ENCODE measurements around the gene INO80. TPM values are rescaled to one million over a fixed set of nuclear protein-coding genes. Genes with fewer than 3 reads are reported as not detected.

The INO80 gene
- total and polyA plus RNA-seq, 2 donors (not counting 1 experiment from before 2014, with no cell fraction given), result 16.3 to 55.7 TPM

- no peaks in the 10 kb centered on the region for H4K20me1 ChIP-seq (ENCODE audit: control insufficient read depth, insufficient read depth, low read length, poor library complexity, severe bottlenecking)
- H3K27ac ChIP-seq (ENCODE audit: low read length in 2 of 2), result no peak overlapping the region
- no peaks in the 10 kb centered on the region for H3K27me3 ChIP-seq (replicated peaks in 1 of 4; ENCODE audit: control extremely low read depth in 1 of 4, control insufficient read depth in 3 of 4, insufficient read depth in 4 of 4, low read length in 3 of 4)
- H3K36me3 ChIP-seq (replicated peaks in 1 of 2; ENCODE audit: control extremely low read depth in 1 of 2, control insufficient read depth in 1 of 2, extremely low read depth in 1 of 2, insufficient read depth in 2 of 2, low read length in 1 of 2), result peaks cover 6 to 68% of the 10 kb centered on the region in 2 experiments
- no peak for DNase-seq
- no peak overlapping the region for H3K27ac Mint-ChIP-seq
- H3K9me3 ChIP-seq (ENCODE audit: control extremely low read depth in 1 of 3, control insufficient read depth in 2 of 3, insufficient read depth in 1 of 3, low read length in 2 of 3), result peaks cover 1 to 14% (median 6%) of the 10 kb centered on the region in 3 donors
- no peaks in the 10 kb centered on the region for H3K27me3 Mint-ChIP-seq
- H2AFZ ChIP-seq (ENCODE audit: insufficient read depth, low read depth, low read length, poor library complexity, severe bottlenecking), result no peak overlapping the region
- POLR2A ChIA-PET, result no interaction called here
- CTCF ChIA-PET, result no interaction called here
- no peaks in the 10 kb centered on the region for H3K79me2 ChIP-seq (ENCODE audit: control insufficient read depth, insufficient read depth, low read length)
- no peak for TF ChIP-seq EZH2 (IDR thresholded peaks at IDR 0.05; ENCODE audit: borderline replicate concordance, insufficient read depth, low read depth, low read length, poor library complexity, severe bottlenecking)
- TF ChIP-seq, protein P1, sequence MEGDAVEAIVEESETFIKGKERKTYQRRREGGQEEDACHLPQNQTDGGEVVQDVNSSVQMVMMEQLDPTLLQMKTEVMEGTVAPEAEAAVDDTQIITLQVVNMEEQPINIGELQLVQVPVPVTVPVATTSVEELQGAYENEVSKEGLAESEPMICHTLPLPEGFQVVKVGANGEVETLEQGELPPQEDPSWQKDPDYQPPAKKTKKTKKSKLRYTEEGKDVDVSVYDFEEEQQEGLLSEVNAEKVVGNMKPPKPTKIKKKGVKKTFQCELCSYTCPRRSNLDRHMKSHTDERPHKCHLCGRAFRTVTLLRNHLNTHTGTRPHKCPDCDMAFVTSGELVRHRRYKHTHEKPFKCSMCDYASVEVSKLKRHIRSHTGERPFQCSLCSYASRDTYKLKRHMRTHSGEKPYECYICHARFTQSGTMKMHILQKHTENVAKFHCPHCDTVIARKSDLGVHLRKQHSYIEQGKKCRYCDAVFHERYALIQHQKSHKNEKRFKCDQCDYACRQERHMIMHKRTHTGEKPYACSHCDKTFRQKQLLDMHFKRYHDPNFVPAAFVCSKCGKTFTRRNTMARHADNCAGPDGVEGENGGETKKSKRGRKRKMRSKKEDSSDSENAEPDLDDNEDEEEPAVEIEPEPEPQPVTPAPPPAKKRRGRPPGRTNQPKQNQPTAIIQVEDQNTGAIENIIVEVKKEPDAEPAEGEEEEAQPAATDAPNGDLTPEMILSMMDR (IDR thresholded peaks at IDR 0.05), result no peak
- WGBS (ENCODE audit: insufficient coverage), result no CpG with 5 or more reads among the region's 2 CpGs
- no peaks in the 10 kb centered on the region for H3K9me3 Mint-ChIP-seq (ENCODE audit: insufficient read depth)
- no peaks in the 10 kb centered on the region for H3K4me1 Mint-ChIP-seq
- intact Hi-C loops (cut with micrococcal nuclease), result no loop called here
- no peak overlapping the region for H3K4me3 ChIP-seq (ENCODE audit: control extremely low read depth in 1 of 5, extremely low read depth in 1 of 5, insufficient read depth in 1 of 5, low read depth in 2 of 5, low read length in 4 of 5)
- no peak overlapping the region for H3K9ac ChIP-seq (ENCODE audit: low read length)
- ATAC-seq (ENCODE audit: low read depth), result no peak
- H3K4me2 ChIP-seq (replicated peaks; ENCODE audit: low read depth, low read length, poor library complexity, severe bottlenecking), result no peak overlapping the region
- H3K4me1 ChIP-seq (ENCODE audit: control insufficient read depth in 2 of 2, insufficient read depth in 2 of 2, low read length in 2 of 2), result no peaks in the 10 kb centered on the region
- H3K4me3 Mint-ChIP-seq, result no peak overlapping the region
Observed at GRCh38 chr15:41061667-41062066, 54.4 kb downstream of the INO80 start.

- Histone ChIP-seq H2AFZ (ENCODE audit: insufficient read depth, low read depth, low read length, poor library complexity, severe bottlenecking) (no peak overlapping the region), H3K4me2 (replicated peaks; ENCODE audit: low read depth, low read length, poor library complexity, severe bottlenecking) (no peak overlapping the region), H3K4me1 (ENCODE audit: control insufficient read depth in 2 of 2, insufficient read depth in 2 of 2, low read length in 2 of 2) (no peaks in the 10 kb centered on the region), H3K79me2 (ENCODE audit: control insufficient read depth, insufficient read depth, low read length) (no peaks in the 10 kb centered on the region), H4K20me1 (ENCODE audit: control insufficient read depth, insufficient read depth, low read length, poor library complexity, severe bottlenecking) (no peaks in the 10 kb centered on the region), H3K9ac (ENCODE audit: low read length) (no peak overlapping the region), H3K36me3 (replicated peaks in 1 of 2; ENCODE audit: control extremely low read depth in 1 of 2, control insufficient read depth in 1 of 2, extremely low read depth in 1 of 2, insufficient read depth in 2 of 2, low read length in 1 of 2) (peaks cover 8 to 72% of the 10 kb centered on the region in 2 experiments), H3K9me3 (ENCODE audit: control extremely low read depth in 1 of 3, control insufficient read depth in 2 of 3, insufficient read depth in 1 of 3, low read length in 2 of 3) (peaks cover 1 to 14% (median 6%) of the 10 kb centered on the region in 3 donors), H3K4me3 (ENCODE audit: control extremely low read depth in 1 of 5, extremely low read depth in 1 of 5, insufficient read depth in 1 of 5, low read depth in 2 of 5, low read length in 4 of 5) (no peak overlapping the region), H3K27me3 (replicated peaks in 1 of 4; ENCODE audit: control extremely low read depth in 1 of 4, control insufficient read depth in 3 of 4, insufficient read depth in 4 of 4, low read length in 3 of 4) (no peaks in the 10 kb centered on the region), H3K27ac (ENCODE audit: low read length in 2 of 2) (no peak overlapping the region)
- TF ChIP-seq, protein P1 (IDR thresholded peaks at IDR 0.05), result no peak
- no peak for TF ChIP-seq EZH2 (IDR thresholded peaks at IDR 0.05; ENCODE audit: borderline replicate concordance, insufficient read depth, low read depth, low read length, poor library complexity, severe bottlenecking)
- H3K4me3 Mint-ChIP-seq, result no peak overlapping the region
- no peak overlapping the region for H3K27ac Mint-ChIP-seq
- H3K9me3 Mint-ChIP-seq (ENCODE audit: insufficient read depth), result no peaks in the 10 kb centered on the region
- H3K27me3 Mint-ChIP-seq, result no peaks in the 10 kb centered on the region
- POLR2A ChIA-PET, result no interaction called here
- intact Hi-C loops (cut with micrococcal nuclease), result no loop called here
- no peak for ATAC-seq (ENCODE audit: low read depth)
- no peak for DNase-seq
- CTCF ChIA-PET, result no interaction called here
- no peaks in the 10 kb centered on the region for H3K4me1 Mint-ChIP-seq
- 100% methylated on average over 1 of the region's 3 CpGs for WGBS (ENCODE audit: insufficient coverage)
Observed at GRCh38 chr15:41060505-41060904, 55.6 kb downstream of the INO80 start.

Measured in B cell (primary cell).